GM19463 (cell line): ENCODE measurements around the gene CD151.

Experiments used
- ATAC-seq: cut with Tn5 transposase; IDR thresholded peaks from one replicate; pipeline ENCODE4 v1.9.1; 2021; ENCODE audit warnings: mild to moderate bottlenecking, moderate library complexity; ENCODE audit not compliant: unreplicated experiment

Gene CD151

GRCh38 chr11:832529-833113 lies at the start of gene CD151:
Gene CD151, plus strand, starts transcription at chr11:832952. Its CDS starts 3,118 bp downstream, at chr11:836070.
- peak; percentile 57 for ATAC-seq

GRCh38 chr11:783581-784015 lies 49.2 kb upstream of the CD151 start:
- ATAC-seq, result no peak

GRCh38 chr11:786235-787083 lies 46.3 kb upstream of the CD151 start:
- ATAC-seq, result no peak

- no peak for ATAC-seq
These were observed 45.6 kb upstream of the CD151 start for GRCh38 chr11:787084-787675.

GRCh38 chr11:788009-788640 lies 44.6 kb upstream of the CD151 start:
- no peak for ATAC-seq

- ATAC-seq, result no peak
These were observed 43.5 kb upstream of the CD151 start for GRCh38 chr11:788953-789940.

- no peak for ATAC-seq
These were observed 42.8 kb upstream of the CD151 start, which contains the start of gene CEND1 for GRCh38 chr11:789943-790342. Gene CEND1, minus strand, starts transcription at chr11:790090. Its CDS starts 1,514 bp downstream, at chr11:788576.

- ATAC-seq, result no peak
These were observed 41.8 kb upstream of the CD151 start for GRCh38 chr11:790721-791564.

- no peak for ATAC-seq
These were observed 40.9 kb upstream of the CD151 start for GRCh38 chr11:791658-792534.

GRCh38 chr11:792535-792821 lies 40.3 kb upstream of the CD151 start:
- ATAC-seq, result no peak

GRCh38 chr11:792873-793272 lies 39.9 kb upstream of the CD151 start:
- no peak for ATAC-seq

- no peak for ATAC-seq
These were observed 39.2 kb upstream of the CD151 start for GRCh38 chr11:793556-793955.

- no peak for ATAC-seq
These were observed 38.6 kb upstream of the CD151 start for GRCh38 chr11:794013-794765.

GRCh38 chr11:794766-795633 lies 37.8 kb upstream of the CD151 start:
- no peak for ATAC-seq

- no peak for ATAC-seq
These were observed 36.9 kb upstream of the CD151 start for GRCh38 chr11:795634-796564.
